HTERT RPE-1 (cell line): ENCODE results near the gene RAP1B.

Experiments
- in situ Hi-C: fragments of 300-500 bp; cut with MboI; formaldehyde crosslinking; loops from 4 replicates; pipeline ENCODE4 v1.14.3; 2020; ENCODE audit warnings: low sequenced_read_pairs

Gene RAP1B

GRCh38 chr12:68611094-68611805, 551 bp downstream of the RAP1B start:
- in situ Hi-C loops, result no loop called here

DNA sequence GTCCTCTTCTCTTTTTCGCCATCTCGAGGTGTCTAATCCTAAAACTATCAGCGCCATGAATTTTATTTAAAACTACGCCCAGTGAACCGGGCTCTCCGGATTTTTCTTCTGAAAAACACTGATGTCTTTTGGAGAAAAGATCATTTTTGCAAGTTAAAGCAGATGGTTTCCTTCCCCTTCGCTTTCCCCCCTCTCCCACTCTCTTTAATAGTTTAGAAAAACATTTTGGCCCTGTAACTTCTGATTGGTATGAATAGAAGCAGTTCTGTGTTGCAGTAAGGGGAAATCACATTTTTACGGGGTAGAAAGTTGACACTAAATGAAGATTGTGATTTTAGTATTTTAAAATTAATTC, 1.1 kb downstream of the RAP1B start:
- in situ Hi-C loops, result no loop called here

GRCh38 chr12:68612202-68612601, 1.5 kb downstream of the RAP1B start:
- in situ Hi-C loops, result no loop called here

- in situ Hi-C loops, result no loop called here
These were observed 2.0 kb downstream of the RAP1B start for GRCh38 chr12:68612697-68613096.

- in situ Hi-C loops, result no loop called here
These were observed 2.7 kb downstream of the RAP1B start for GRCh38 chr12:68613209-68613904.

- in situ Hi-C loops, result no loop called here
These were observed 3.5 kb downstream of the RAP1B start for GRCh38 chr12:68614105-68614679.

DNA sequence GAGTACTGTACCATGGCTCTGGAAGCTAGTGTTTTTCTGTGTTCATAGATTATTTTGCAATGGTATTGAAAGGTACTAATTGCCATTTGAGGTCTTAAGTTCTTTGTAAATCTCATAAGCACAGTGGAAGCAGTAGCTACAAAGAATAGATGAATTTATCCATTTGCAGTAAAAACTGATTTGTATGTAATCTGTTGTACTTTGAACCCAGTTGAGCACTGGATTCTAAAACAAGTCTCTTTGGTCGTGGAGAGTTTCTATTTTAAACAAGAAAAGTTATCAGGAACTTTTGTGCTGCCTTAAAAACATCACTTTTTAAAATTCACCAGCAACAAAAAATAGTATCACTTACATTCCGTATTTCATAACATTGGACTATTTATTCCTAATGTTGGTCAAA, 4.1 kb downstream of the RAP1B start:
- in situ Hi-C loops, result no loop called here

DNA sequence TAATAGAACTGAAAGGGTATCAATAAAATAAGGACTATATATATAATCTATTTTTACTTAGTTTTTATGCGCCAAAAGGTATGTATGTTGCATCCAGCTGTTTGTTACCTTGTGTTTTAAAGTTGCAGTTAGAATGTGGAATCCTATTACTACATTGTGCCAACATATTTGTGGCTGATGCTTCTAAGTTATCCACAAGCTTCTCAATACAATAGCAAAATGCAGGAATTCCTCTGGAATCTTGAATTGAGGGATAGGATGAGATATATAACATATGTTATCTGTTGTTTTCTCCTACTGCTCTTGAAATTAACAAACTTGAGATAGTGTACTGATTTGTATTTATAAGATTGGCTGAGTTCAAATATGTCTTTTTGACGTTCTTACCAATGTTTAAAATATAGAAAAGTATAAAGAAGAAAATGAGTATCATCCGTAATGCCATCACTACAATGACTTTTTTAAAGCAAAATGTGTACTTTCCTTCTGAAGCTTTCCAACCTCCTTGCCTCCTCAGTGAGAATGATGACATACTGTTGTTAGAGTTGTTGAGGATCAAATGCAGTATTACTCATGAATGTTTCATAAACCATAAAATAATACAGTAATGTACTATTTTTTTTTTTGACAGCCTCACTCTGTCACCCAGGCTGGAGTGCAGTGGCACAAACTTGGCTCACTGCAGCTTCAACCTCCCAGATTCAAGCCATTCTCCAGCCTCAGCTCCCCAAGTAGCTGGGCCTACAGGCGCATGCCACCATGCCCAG, 6.6 kb downstream of the RAP1B start:
- in situ Hi-C loops, result no loop called here

- in situ Hi-C loops, result no loop called here
These were observed 8.8 kb downstream of the RAP1B start for GRCh38 chr12:68619541-68619940.

GRCh38 chr12:68620519-68621471, 10.1 kb downstream of the RAP1B start:
- in situ Hi-C loops, result no loop called here

GRCh38 chr12:68621472-68622081, 10.9 kb downstream of the RAP1B start:
- in situ Hi-C loops, result no loop called here

- in situ Hi-C loops, result no loop called here
These were observed 11.6 kb downstream of the RAP1B start for GRCh38 chr12:68622250-68622649.

- in situ Hi-C loops, result no loop called here
These were observed 12.4 kb downstream of the RAP1B start for GRCh38 chr12:68623059-68623458.

GRCh38 chr12:68623984-68624383, 13.3 kb downstream of the RAP1B start:
- in situ Hi-C loops, result no loop called here

DNA sequence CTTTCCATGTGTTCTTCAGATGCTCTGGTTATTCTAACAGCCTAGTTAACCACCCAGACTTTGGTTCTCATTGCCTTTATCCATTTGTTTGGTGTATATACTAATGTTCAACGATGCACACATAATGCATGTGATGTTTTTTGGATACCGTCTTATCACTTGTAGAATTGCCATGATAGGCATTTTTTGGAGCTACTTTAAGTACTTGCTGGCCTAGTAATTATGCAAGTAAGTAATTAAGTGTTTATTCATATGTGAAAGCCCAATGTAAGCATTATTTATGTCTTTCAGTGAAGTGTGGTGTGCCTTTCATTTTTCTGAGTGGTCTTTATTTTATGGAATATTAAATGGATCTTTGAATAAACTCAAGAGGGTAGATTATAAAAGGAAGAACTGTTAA, 14.2 kb downstream of the RAP1B start:
- in situ Hi-C loops, result no loop called here

DNA sequence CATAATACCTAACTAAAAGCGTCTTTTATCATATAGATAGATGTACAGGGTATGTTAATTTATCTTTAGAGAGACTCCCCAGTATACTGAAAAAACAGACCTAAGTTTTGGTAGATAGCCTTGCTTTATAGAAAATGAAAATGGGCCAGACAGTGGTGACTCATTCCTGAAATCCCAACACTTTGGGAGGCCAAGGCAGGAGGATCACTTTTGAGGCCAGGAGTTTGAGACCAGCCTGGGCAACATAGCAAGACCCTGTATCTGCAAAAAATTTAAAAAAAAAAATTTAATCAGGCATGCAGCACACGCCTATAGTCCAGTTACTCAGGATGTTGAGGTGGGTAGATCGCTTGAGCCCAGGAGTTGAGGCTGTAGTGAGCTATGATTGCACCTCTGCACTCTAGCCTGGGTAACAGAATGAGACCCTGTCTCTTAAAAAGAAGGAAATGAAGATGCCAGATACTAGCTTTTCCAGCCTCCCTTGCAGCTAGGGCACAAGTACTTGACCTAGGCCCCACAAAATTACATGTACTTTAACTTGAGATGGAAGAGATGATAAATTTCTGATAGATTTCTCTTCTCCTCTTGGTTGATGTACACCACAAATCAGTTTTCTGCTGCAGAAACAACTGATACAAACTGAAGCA, 17.1 kb downstream of the RAP1B start:
- in situ Hi-C loops, result no loop called here

GRCh38 chr12:68628698-68629097, 18.0 kb downstream of the RAP1B start:
- in situ Hi-C loops, result no loop called here

DNA sequence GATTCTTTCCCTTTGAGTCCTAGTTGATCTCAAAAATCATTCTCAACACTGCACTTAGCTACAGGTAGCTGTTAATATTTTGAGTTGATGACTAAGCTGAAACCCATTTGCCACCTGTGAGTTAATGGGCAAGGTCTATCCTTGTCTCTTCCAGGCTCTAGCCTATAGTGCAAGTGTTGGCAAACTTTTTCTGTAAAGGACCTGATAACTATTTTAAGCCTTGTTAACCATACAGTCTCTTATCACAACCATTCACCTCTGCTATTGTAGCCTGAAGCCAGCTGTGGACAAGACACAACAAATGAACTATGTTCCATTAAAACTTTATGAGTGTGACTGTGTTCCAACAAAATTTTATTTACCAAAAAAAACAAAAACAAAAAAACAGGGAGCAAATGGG, 19.4 kb downstream of the RAP1B start:
- in situ Hi-C loops, result no loop called here

GRCh38 chr12:68630598-68630997, 19.9 kb downstream of the RAP1B start:
- in situ Hi-C loops, result no loop called here

DNA sequence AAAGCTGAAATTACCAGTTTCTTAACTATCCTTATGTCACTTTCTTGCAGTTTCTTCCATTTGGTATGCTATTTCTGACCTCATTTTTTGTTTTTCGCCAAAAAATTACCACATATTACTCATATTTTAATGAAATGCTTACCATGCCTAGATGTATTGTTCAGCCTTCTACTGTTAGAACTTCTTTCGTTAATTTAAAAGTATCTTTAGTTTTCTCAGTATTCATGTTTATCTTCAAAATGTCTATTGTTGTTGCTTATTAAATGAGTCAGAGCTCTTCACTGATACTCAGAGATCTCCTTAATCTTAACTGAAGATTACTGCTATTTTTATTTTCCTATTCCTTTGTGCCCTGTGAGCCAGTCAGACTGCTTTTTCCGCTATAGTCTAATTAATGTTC, 20.5 kb downstream of the RAP1B start:
- in situ Hi-C loops, result no loop called here
